OCI-LY3 (cell line): ENCODE measurements around the gene ANKRD26.

Experiments
- EZH2phosphoT487 ChIP-seq: fragments of 200-600 bp; shearing (Covaris generic); IDR thresholded peaks from 2 replicates; pipeline ENCODE4 v1.6.1; 2018; ENCODE audit warnings: antibody characterized with exemption, mixed run types, low read depth
- TF ChIP-seq, protein P1 (sequence below): fragments of 200-600, 300-600 bp; sonication (generic); IDR thresholded peaks from 2 replicates; pipeline ENCODE4 v1.5.1; 2014; ENCODE audit warnings: antibody characterized with exemption, low read length, low read depth

GRCh38 chr10:27022048-27022447, 78.2 kb downstream of the ANKRD26 start:
- TF ChIP-seq, protein P1, sequence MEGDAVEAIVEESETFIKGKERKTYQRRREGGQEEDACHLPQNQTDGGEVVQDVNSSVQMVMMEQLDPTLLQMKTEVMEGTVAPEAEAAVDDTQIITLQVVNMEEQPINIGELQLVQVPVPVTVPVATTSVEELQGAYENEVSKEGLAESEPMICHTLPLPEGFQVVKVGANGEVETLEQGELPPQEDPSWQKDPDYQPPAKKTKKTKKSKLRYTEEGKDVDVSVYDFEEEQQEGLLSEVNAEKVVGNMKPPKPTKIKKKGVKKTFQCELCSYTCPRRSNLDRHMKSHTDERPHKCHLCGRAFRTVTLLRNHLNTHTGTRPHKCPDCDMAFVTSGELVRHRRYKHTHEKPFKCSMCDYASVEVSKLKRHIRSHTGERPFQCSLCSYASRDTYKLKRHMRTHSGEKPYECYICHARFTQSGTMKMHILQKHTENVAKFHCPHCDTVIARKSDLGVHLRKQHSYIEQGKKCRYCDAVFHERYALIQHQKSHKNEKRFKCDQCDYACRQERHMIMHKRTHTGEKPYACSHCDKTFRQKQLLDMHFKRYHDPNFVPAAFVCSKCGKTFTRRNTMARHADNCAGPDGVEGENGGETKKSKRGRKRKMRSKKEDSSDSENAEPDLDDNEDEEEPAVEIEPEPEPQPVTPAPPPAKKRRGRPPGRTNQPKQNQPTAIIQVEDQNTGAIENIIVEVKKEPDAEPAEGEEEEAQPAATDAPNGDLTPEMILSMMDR = no peak
- no peak for TF ChIP-seq EZH2phosphoT487
